A549 (cell line): ENCODE results near the gene TIMM10.

ENCODE experiments used
- CTCF ChIP-seq: fragments of >200 bp; sonication (Bioruptor Twin); formaldehyde crosslinking; IDR thresholded peaks from 3 replicates; pipeline ENCODE4 v1.5.1; 2016
- RFX5 ChIP-seq: fragments of 450-650 bp; IDR thresholded peaks from 2 replicates; pipeline ENCODE4 v1.7.1; 2014; ENCODE audit warnings: antibody characterized with exemption, mild to moderate bottlenecking, moderate library complexity

GRCh38 chr11:57521116-57521515 lies 9.4 kb downstream of the TIMM10 start:
- no peak for TF ChIP-seq CTCF
- TF ChIP-seq RFX5 = no peak
